B cell (primary cell): ENCODE results near the gene TAS2R16. TPM values are rescaled to one million over a fixed set of nuclear protein-coding genes. Genes with fewer than 3 reads are reported as not detected.

Experiments used
- ATAC-seq: fragments of 200-7000 bp; cut with Tn5 transposase; one replicate; pipeline ENCODE4 v1.10.0; 2021; ENCODE audit warnings: low read depth, mild to moderate bottlenecking, moderate number of reproducible peaks, moderate library complexity
- CTCF ChIA-PET: fragments of 350-600 bp; sonication (Branson Sonifier 250); formaldehyde crosslinking; loops from one replicate; lab custom pipeline; 2021; ENCODE audit warnings: antibody characterized with exemption, inconsistent platforms; lab: Charles Lee
- POLR2A ChIA-PET: fragments of 350-600 bp; sonication (Branson Sonifier 250); formaldehyde crosslinking; loops from one replicate; lab custom pipeline; 2021; ENCODE audit warnings: antibody characterized with exemption; lab: Charles Lee
- DNase-seq: peaks from one replicate; pipeline ENCODE4 v3.0.0; 2013
- H2AFZ ChIP-seq: 2 replicates; pipeline ENCODE4 v1.6.1; 2012; ENCODE audit warnings: mild to moderate bottlenecking, low read depth, low read length; ENCODE audit not compliant: insufficient read depth, poor library complexity, severe bottlenecking
- H3K27ac ChIP-seq, 2 donors: 1 replicate in 1 of 2; 2 replicates in 1 of 2; pipeline ENCODE4 v1.5.1; 2012 to 2013; ENCODE audit warnings: low read length in 2 of 2, mild to moderate bottlenecking in 2 of 2, moderate library complexity in 1 of 2
- H3K27me3 ChIP-seq, 4 experiments: fragments of 200-600 bp in 1 of 4; sonication (generic) in 1 of 4; replicated peaks in 1 of 4; 1 replicate in 2 of 4; 2 replicates in 2 of 4; pipeline versions ENCODE4 v1.6.1 to v1.7.0; 2013 to 2016; ENCODE audit warnings: low read length in 3 of 4, mild to moderate bottlenecking in 2 of 4, mixed read lengths in 1 of 4, moderate library complexity in 1 of 4; ENCODE audit not compliant: insufficient read depth in 4 of 4, control insufficient read depth in 3 of 4; ENCODE audit errors: control extremely low read depth in 1 of 4
- H3K36me3 ChIP-seq, 2 experiments: replicated peaks in 1 of 2; 1 replicate in 1 of 2; 2 replicates in 1 of 2; pipeline versions ENCODE4 v1.6.1 to v1.7.1; 2013; ENCODE audit warnings: low read length in 1 of 2; ENCODE audit not compliant: insufficient read depth in 2 of 2, control insufficient read depth in 1 of 2; ENCODE audit errors: control extremely low read depth in 1 of 2, extremely low read depth in 1 of 2
- H3K4me1 ChIP-seq, 2 donors: fragments of 200-600 bp in 1 of 2; sonication (generic) in 1 of 2; 1 replicate in 1 of 2; 2 replicates in 1 of 2; pipeline versions ENCODE4 v1.5.1 to v1.6.1; 2013 to 2017; ENCODE audit warnings: low read length in 2 of 2; ENCODE audit not compliant: control insufficient read depth in 2 of 2, insufficient read depth in 2 of 2
- H3K4me2 ChIP-seq: replicated peaks from 2 replicates; pipeline ENCODE3; 2012; ENCODE audit warnings: mild to moderate bottlenecking, low read depth, low read length; ENCODE audit not compliant: poor library complexity, severe bottlenecking
- H3K4me3 ChIP-seq, 5 experiments: fragments of 200-600 bp in 1 of 5; sonication (generic) in 1 of 5; 1 replicate in 3 of 5; 2 replicates in 2 of 5; pipeline versions ENCODE4 v1.5.1 to v1.7.0; 2011 to 2016; ENCODE audit warnings: low read length in 4 of 5, mild to moderate bottlenecking in 4 of 5, low read depth in 2 of 5, control low read depth in 1 of 5, moderate library complexity in 1 of 5; ENCODE audit not compliant: insufficient read depth in 1 of 5; ENCODE audit errors: control extremely low read depth in 1 of 5, extremely low read depth in 1 of 5
- H3K79me2 ChIP-seq: fragments of 200-600 bp; sonication (generic); one replicate; pipeline ENCODE4 v1.6.0; 2016; ENCODE audit warnings: low read length; ENCODE audit not compliant: control insufficient read depth, insufficient read depth
- H3K9ac ChIP-seq: fragments of 200-600 bp; sonication (generic); 2 replicates; pipeline ENCODE4 v1.6.1; 2017; ENCODE audit warnings: mild to moderate bottlenecking, low read length, moderate library complexity
- H3K9me3 ChIP-seq, 3 donors: one replicate each; pipeline versions ENCODE4 v1.6.1 to v1.7.1; 2013; ENCODE audit warnings: low read length in 2 of 3; ENCODE audit not compliant: control insufficient read depth in 2 of 3, insufficient read depth in 1 of 3; ENCODE audit errors: control extremely low read depth in 1 of 3
- H4K20me1 ChIP-seq: 2 replicates; pipeline ENCODE4 v1.6.0; 2012; ENCODE audit warnings: mild to moderate bottlenecking, low read length; ENCODE audit not compliant: insufficient read depth, control insufficient read depth, poor library complexity, severe bottlenecking
- H3K27ac Mint-ChIP-seq: one replicate; pipeline ENCODE4 v1.8.0; 2021; ENCODE audit warnings: mixed read lengths
- H3K27me3 Mint-ChIP-seq: one replicate; pipeline ENCODE4 v1.8.0; 2021; ENCODE audit warnings: mixed read lengths
- H3K4me1 Mint-ChIP-seq: one replicate; pipeline ENCODE4 v1.8.0; 2021; ENCODE audit warnings: mixed read lengths
- H3K4me3 Mint-ChIP-seq: one replicate; pipeline ENCODE4 v1.8.0; 2021; ENCODE audit warnings: mixed read lengths
- H3K9me3 Mint-ChIP-seq: one replicate; pipeline ENCODE4 v1.8.0; 2022; ENCODE audit warnings: mixed read lengths; ENCODE audit not compliant: insufficient read depth
- CTCF ChIP-seq: fragments of 200-600 bp; IDR thresholded peaks from one replicate; pipeline ENCODE4 v1.8.0; 2022; ENCODE audit warnings: antibody characterized with exemption, mild to moderate bottlenecking
- EZH2 ChIP-seq: IDR thresholded peaks from 2 replicates; pipeline ENCODE4 v1.6.1; 2012; ENCODE audit warnings: borderline replicate concordance, low read depth, mild to moderate bottlenecking, moderate library complexity, low read length; ENCODE audit not compliant: insufficient read depth, poor library complexity, severe bottlenecking
- WGBS: methylation state at CpG from one replicate; pipeline ENCODE4 v1.1.5; 2013; ENCODE audit warnings: missing lambda C conversion rate; ENCODE audit not compliant: insufficient coverage; 5-methylcytosine and 5-hydroxymethylcytosine counted together
- intact Hi-C: fragments of 100-400 bp; cut with micrococcal nuclease; formaldehyde crosslinking; loops from one replicate; pipeline ENCODE4 v1.10.0; 2022
- polyA plus RNA-seq: library from polyadenylated mRNA; depleted of rRNA; stranded (reverse); fragments of >200 nt; gene quantifications from 2 replicates; pipeline ENCODE4 v1.2.3, GENCODE V29; 2012
- total RNA-seq, 2 donors: library from RNA; stranded (reverse); fragments of 120-200 nt in 1 of 2; gene quantifications; 1 replicate in 1 of 2; 2 replicates in 1 of 2; pipeline versions ENCODE4 v1.2.3 to v1.2.4, GENCODE V29; 2013 to 2022

TAS2R16 gene
- total and polyA plus RNA-seq, 2 donors (not counting 1 experiment from before 2014, with no cell fraction given) = not detected

- Histone ChIP-seq H3K27me3 (no peaks in the 10 kb centered on the region), H2AFZ (no peak overlapping the region), H3K4me1 (no peaks in the 10 kb centered on the region), H3K4me3 (no peak overlapping the region), H3K27ac (no peak overlapping the region), H3K9ac (no peak overlapping the region), H4K20me1 (no peaks in the 10 kb centered on the region), H3K36me3 (no peaks in the 10 kb centered on the region), H3K4me2 (no peak overlapping the region), H3K9me3 (no peaks in the 10 kb centered on the region), H3K79me2 (no peaks in the 10 kb centered on the region)
- H3K4me1 Mint-ChIP-seq = no peaks in the 10 kb centered on the region
- no peaks in the 10 kb centered on the region for H3K9me3 Mint-ChIP-seq
- no peak overlapping the region for H3K27ac Mint-ChIP-seq
- ChIA-PET POLR2A (no interaction called here), CTCF (no interaction called here)
- intact Hi-C loops = no loop called here
- WGBS = 86% methylated on average over 2 of the region's 2 CpGs
- TF ChIP-seq CTCF (no peak), EZH2 (no peak)
- DNase-seq = no peak
- H3K27me3 Mint-ChIP-seq = no peaks in the 10 kb centered on the region
- ATAC-seq = no peak
- H3K4me3 Mint-ChIP-seq = no peak overlapping the region
These were observed 21.3 kb downstream of the TAS2R16 start for GRCh38 chr7:122974229-122974628.

DNA sequence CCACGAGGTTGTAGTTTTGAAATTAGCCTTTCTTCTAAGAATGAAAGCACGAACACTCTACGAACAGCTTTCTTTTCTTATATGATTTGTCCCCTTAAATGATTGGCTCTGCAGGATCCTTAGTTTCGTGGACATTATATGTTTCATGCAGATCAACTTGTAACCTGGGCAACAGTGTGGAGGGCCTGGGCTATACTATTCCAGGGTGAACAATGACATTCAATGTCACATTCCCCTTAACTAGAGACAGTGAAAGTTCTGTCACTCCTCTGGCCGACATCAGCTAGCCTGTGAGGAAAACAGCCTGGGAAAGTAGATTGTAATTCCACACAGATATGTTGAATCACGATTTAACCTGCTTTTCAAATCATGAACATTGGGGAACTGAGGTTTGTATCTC lies 23.4 kb downstream of the TAS2R16 start:
- H3K79me2 ChIP-seq = no peaks in the 10 kb centered on the region
- Mint-ChIP-seq H3K4me1 (no peaks in the 10 kb centered on the region), H3K27ac (no peak overlapping the region), H3K4me3 (no peak overlapping the region), H3K9me3 (no peaks in the 10 kb centered on the region), H3K27me3 (no peaks in the 10 kb centered on the region)
- no peak overlapping the region for H3K4me3 ChIP-seq
- intact Hi-C loops = no loop called here
- no peaks in the 10 kb centered on the region for H4K20me1 ChIP-seq
- H3K27ac ChIP-seq = no peak overlapping the region
- 100% methylated on average over 3 of the region's 6 CpGs for WGBS
- no peaks in the 10 kb centered on the region for H3K36me3 ChIP-seq
- DNase-seq (no peak), ATAC-seq (no peak)
- POLR2A ChIA-PET = no interaction called here
- CTCF ChIA-PET = no interaction called here
- no peaks in the 10 kb centered on the region for H3K9me3 ChIP-seq
- H3K27me3 ChIP-seq = no peaks in the 10 kb centered on the region
- no peak overlapping the region for H3K9ac ChIP-seq
- H3K4me2 ChIP-seq = no peak overlapping the region
- no peak overlapping the region for H2AFZ ChIP-seq
- H3K4me1 ChIP-seq = no peaks in the 10 kb centered on the region
- TF ChIP-seq EZH2 (no peak), CTCF (no peak)
